Lower lobe of right lung (tissue), 2 donors: ENCODE data around the gene KLHL24. TPM values are rescaled to one million over a fixed set of nuclear protein-coding genes. Genes with fewer than 3 reads are reported as not detected.
"Not testable (repeated sequence)": the region's sequence is repeated elsewhere in the genome, so short reads cannot be mapped to it uniquely, and the experiment has no call there.

Source experiments
- ATAC-seq, 2 donors: fragments of 200-7000 bp; cut with Tn5 transposase; one replicate each; pipeline ENCODE4 v1.9.1; 2020 to 2022; ENCODE audit warnings: mild to moderate bottlenecking in 2 of 2, moderate library complexity in 2 of 2
- DNase-seq: peaks from one replicate; pipeline ENCODE4 v3.0.0-alpha.2; 2020
- H3K27ac ChIP-seq: fragments of 200-600 bp; one replicate; pipeline ENCODE4 v1.8.0; 2022
- H3K27me3 ChIP-seq: fragments of 200-600 bp; one replicate; pipeline ENCODE4 v1.8.0; 2022; ENCODE audit warnings: low read depth
- H3K36me3 ChIP-seq: fragments of 200-600 bp; one replicate; pipeline ENCODE4 v1.8.0; 2022; ENCODE audit warnings: mild to moderate bottlenecking
- H3K4me1 ChIP-seq: fragments of 200-600 bp; one replicate; pipeline ENCODE4 v1.8.0; 2022
- H3K4me3 ChIP-seq: fragments of 200-600 bp; one replicate; pipeline ENCODE4 v1.8.0; 2022; ENCODE audit warnings: mild to moderate bottlenecking
- H3K9me3 ChIP-seq: fragments of 200-600 bp; one replicate; pipeline ENCODE4 v1.8.0; 2022
- intact Hi-C: fragments of 100-400 bp; cut with DNase I; formaldehyde crosslinking; loops from one replicate; pipeline ENCODE4 v1.11.0; 2022
- total RNA-seq: library from RNA; stranded (reverse); fragmentation: NEBNext Ultra II Directional; extraction: Animal tissue kit (Norgen Biotek cat#: 25700); gene quantifications from one replicate; pipeline ENCODE4 v1.2.1, GENCODE V29; 2021
- TF ChIP-seq, protein P1 (sequence below): fragments of 200-600 bp; IDR thresholded peaks from one replicate; pipeline ENCODE4 v1.8.0; 2022; ENCODE audit warnings: antibody characterized with exemption, mild to moderate bottlenecking
- donor health status: DM: no; HTN: yes; CAD: no; lungs with severe emphysema.

KLHL24 gene
- total RNA-seq, 1 donor from 2014 or later, result 93.9 TPM

DNA sequence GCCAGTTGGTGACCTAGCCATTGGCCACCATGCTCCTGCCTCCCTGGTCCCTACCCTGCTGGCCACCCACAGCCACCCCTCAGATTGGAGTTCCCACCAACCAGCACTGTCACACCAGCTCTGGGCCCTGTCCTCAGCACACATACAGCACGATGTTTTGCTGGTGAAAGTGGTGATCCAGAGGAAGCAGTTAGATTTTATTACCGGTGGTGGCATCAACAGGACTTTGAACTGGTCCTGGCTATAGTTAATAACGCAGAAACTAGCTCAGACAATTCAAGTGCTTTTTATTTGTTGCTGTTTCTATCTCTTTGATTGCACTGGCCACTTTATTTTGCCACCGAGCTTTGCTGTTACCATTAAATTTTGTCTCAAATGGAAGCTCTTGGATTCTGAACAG is 16.4 kb upstream of the KLHL24 start:
- no peaks in the 10 kb centered on the region for H3K9me3 ChIP-seq
- no peak overlapping the region for H3K4me3 ChIP-seq
- TF ChIP-seq, protein P1, sequence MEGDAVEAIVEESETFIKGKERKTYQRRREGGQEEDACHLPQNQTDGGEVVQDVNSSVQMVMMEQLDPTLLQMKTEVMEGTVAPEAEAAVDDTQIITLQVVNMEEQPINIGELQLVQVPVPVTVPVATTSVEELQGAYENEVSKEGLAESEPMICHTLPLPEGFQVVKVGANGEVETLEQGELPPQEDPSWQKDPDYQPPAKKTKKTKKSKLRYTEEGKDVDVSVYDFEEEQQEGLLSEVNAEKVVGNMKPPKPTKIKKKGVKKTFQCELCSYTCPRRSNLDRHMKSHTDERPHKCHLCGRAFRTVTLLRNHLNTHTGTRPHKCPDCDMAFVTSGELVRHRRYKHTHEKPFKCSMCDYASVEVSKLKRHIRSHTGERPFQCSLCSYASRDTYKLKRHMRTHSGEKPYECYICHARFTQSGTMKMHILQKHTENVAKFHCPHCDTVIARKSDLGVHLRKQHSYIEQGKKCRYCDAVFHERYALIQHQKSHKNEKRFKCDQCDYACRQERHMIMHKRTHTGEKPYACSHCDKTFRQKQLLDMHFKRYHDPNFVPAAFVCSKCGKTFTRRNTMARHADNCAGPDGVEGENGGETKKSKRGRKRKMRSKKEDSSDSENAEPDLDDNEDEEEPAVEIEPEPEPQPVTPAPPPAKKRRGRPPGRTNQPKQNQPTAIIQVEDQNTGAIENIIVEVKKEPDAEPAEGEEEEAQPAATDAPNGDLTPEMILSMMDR, result no peak
- H3K36me3 ChIP-seq, result no peaks in the 10 kb centered on the region
- intact Hi-C loops, result no loop called here
- ATAC-seq (no peak), DNase-seq (no peak)
- H3K4me1 ChIP-seq, result no peaks in the 10 kb centered on the region
- no peak overlapping the region for H3K27ac ChIP-seq
- no peaks in the 10 kb centered on the region for H3K27me3 ChIP-seq

DNA sequence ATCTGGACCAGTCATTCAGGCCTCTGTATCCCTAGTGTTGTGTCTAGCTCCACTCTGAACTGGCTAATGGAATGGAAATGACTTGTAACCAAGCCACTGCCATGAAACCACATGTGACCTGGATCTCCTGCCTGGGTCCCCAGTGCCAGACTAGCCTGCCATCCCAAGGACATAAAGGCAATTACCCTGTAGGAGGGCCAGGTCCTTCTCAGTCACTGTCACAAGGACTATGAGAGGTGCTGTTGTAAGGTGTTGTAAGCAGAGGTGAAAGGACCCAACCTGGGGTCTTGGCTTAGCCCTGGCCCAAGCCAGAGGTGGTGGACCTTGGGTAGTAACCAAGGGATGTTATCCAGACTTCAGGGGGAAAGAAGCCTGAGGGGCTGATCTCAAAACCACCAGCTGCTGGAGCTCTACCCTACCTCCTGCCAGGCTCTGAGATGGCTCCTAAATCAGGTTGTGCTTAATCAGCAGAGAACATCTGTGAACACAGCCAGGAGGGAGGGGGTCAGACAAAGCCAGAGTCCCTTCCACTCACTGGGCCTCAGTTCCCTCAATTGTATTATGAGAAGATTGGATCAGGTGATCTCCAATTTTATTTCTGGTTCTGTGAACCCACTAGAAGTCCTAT is 15.7 kb upstream of the KLHL24 start:
- H3K4me1 ChIP-seq, result no peaks in the 10 kb centered on the region
- TF ChIP-seq, protein P1, result no peak
- DNase-seq, result no peak
- no peak for ATAC-seq
- intact Hi-C loops, result no loop called here
- H3K27ac ChIP-seq, result no peak overlapping the region
- H3K36me3 ChIP-seq, result no peaks in the 10 kb centered on the region
- H3K9me3 ChIP-seq, result no peaks in the 10 kb centered on the region
- no peak overlapping the region for H3K4me3 ChIP-seq
- no peaks in the 10 kb centered on the region for H3K27me3 ChIP-seq

DNA sequence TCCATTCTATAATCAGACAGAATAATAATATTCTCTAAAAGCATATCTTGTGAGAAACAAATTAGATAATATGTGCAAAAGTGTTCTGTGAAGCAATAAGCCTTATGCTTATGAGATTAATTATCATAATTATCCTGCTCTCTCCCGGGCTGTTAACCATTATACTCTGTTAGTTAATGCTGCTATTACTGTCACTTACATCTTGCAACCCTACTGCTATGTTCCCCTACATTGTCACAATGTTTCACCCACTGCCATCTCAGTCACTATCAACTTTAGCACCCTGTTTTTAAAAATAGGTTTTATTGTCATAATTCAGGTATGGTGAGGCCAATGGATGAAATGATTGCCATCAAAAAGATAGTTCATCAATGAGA is 15.2 kb upstream of the KLHL24 start:
- Histone ChIP-seq H3K9me3 (no peaks in the 10 kb centered on the region), H3K4me1 (no peaks in the 10 kb centered on the region), H3K36me3 (no peaks in the 10 kb centered on the region), H3K27me3 (no peaks in the 10 kb centered on the region), H3K27ac (no peak overlapping the region), H3K4me3 (no peak overlapping the region)
- TF ChIP-seq, protein P1, result no peak
- DNase-seq (no peak), ATAC-seq (no peak)
- intact Hi-C loops, result no loop called here

DNA sequence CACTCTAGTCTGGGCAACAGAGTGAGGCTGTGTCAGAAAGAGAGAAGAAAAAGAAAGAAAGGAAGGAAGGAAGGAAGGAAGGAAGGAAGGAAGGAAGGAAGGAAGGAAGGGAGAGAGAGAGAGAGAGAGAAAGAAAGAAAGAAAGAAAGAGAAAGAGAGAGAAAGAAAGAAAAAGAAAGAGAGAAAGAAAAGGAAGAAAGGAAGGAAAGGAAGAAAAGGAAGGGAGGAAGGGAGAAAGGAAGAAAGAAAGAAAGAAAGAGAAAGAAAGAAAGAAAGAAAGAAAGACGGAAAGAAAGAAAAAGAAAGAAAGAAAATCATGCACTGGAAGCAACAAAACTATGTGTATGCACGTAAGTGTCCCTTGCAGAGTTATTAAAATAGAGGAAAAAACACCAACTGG is 12.9 kb upstream of the KLHL24 start:
- H3K36me3 ChIP-seq, H3K27ac ChIP-seq, intact Hi-C loops, H3K27me3 ChIP-seq, H3K4me1 ChIP-seq, H3K9me3 ChIP-seq, DNase-seq, ATAC-seq, H3K4me3 ChIP-seq: not testable (repeated sequence)

DNA sequence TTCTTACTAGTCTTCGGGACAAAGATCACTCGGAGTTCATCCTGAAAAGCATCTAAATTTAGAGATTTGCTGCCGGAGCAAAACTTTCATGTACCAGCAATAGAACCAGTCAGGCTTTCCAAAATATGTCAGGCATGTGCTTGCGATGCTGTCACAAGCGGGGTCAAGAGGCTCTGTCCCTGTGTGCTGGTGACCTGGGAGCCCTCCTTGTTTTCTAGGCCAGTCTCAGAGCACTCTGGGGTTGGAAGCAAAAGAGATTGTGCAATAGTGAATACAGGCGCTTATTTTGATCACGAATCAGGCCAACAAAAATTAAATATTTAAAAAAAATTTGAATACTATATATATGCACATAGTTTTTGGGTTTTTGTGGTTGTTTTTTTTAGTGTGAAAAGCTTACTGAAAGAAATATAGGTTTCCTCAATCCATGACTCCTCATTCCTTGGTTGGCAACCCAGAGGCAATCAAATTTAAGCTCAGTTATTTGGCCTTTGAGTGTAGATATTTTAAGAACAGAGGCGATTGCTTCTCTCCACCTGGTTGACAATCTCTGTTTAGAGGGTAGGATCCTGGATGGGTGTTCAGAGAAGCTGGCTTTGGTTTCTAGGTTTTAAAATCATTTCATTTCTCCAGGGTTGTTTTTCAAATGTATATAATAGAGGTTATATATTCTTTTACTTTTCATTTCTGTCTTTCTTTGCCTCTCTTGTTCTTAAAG is 8.4 kb upstream of the KLHL24 start:
- H3K27me3 ChIP-seq, result no peaks in the 10 kb centered on the region
- no peak overlapping the region for H3K4me3 ChIP-seq
- H3K36me3 ChIP-seq, result no peaks in the 10 kb centered on the region
- peak overlapping the region; percentile 58 for H3K27ac ChIP-seq
- no peaks in the 10 kb centered on the region for H3K9me3 ChIP-seq
- TF ChIP-seq, protein P1, result no peak
- DNase-seq, result peak; percentile 73
- intact Hi-C loops, result no loop called here
- peak; percentile 79 to 81 for ATAC-seq
- peaks cover 12% of the 10 kb centered on the region for H3K4me1 ChIP-seq

DNA sequence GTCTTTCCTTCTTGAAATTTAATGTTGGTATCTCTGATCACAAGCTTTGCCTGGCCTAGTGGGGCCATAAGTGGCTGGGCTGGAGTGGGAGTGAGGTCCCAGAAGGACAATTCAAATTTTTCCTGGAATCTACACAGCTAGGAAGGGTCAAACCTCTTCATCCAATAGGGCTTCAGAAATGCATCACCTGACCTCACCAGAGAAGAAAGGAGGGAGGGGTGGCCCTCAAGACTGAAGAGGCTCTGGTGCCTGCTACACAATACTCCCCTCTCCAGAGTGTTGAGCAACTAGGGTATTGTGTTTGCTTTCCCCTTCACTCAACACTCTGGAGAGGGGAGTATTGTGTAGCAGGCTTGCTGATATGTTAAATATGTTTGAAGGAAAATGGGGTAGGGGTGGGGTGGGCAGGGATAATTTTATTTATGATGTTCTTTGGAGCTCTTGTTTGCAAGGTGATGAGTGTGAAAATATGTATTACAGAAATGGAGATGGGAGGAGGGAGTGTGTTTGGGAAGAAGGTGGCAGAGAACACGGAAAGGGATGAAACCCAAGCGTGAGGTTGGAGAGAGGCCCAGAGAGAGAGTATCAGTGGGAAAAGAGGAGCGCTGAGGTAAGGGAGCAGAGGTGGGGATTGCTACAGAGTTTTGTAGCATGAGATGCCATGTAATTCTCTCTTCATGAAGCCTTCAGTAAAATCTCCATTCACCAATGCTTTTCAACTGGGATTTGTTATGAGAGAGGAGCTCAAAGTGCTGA is 5.7 kb upstream of the KLHL24 start:
- TF ChIP-seq, protein P1, result no peak
- Histone ChIP-seq H3K9me3 (no peaks in the 10 kb centered on the region), H3K27ac (peak overlapping the region; percentile 53), H3K4me1 (peaks cover 13% of the 10 kb centered on the region), H3K27me3 (no peaks in the 10 kb centered on the region), H3K36me3 (no peaks in the 10 kb centered on the region), H3K4me3 (no peak overlapping the region)
- intact Hi-C loops, result no loop called here
- DNase-seq (peak; percentile 71), ATAC-seq (peak; percentile 90 to 92)
